GM10266 (cell line): ENCODE results near the gene TRIM47.
A peak's percentile ranks its signal among the peaks of the same experiment; 100 is the strongest.

Experiments
- DNase-seq: peaks from one replicate; pipeline ENCODE4 v3.0.0; 2012; ENCODE audit errors: extremely low spot score
- TF ChIP-seq, protein P1 (sequence below): IDR thresholded peaks from 2 replicates; pipeline ENCODE4 v1.5.1; 2012; ENCODE audit warnings: mild to moderate bottlenecking, low read depth; ENCODE audit not compliant: control insufficient read depth, insufficient read depth; ENCODE audit errors: missing control alignments

TRIM47 gene

DNA sequence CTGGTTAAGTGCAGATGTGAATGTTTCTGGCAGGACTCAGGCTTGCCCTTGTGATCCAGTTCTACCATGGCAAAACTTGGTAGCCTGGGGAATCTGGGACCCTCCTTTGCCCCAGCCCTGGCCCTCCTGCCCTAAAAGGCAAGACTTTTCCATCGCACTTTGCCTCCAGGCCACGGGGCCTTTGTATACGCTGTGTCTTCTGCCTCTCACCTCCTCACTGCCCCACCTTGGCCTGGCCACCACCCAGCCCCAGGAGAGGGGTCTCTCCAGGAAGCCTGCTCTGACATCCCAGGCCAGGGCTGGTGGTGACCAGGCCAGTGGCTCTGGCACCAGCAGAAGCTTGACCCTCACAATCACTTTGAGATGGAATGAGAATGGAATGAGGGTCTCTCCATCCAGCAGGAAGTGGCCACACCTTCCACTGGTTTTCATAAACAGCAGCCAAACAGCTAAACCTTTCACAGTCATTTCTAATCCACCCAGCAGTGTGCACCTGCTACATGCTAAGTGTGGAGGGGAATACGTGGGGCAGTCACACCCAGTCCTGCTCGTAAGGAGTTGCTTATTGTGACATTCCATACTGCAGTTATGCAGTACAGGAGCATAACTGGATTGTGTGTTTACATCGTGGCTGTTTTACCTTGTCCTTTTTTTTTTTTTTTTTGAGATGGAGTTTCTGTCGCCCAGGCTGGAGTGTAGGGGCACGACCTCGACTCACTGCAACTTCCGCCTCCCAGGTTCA is 27.9 kb upstream of the TRIM47 start:
- DNase-seq = no peak
- TF ChIP-seq, protein P1, sequence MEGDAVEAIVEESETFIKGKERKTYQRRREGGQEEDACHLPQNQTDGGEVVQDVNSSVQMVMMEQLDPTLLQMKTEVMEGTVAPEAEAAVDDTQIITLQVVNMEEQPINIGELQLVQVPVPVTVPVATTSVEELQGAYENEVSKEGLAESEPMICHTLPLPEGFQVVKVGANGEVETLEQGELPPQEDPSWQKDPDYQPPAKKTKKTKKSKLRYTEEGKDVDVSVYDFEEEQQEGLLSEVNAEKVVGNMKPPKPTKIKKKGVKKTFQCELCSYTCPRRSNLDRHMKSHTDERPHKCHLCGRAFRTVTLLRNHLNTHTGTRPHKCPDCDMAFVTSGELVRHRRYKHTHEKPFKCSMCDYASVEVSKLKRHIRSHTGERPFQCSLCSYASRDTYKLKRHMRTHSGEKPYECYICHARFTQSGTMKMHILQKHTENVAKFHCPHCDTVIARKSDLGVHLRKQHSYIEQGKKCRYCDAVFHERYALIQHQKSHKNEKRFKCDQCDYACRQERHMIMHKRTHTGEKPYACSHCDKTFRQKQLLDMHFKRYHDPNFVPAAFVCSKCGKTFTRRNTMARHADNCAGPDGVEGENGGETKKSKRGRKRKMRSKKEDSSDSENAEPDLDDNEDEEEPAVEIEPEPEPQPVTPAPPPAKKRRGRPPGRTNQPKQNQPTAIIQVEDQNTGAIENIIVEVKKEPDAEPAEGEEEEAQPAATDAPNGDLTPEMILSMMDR = no peak

GRCh38 chr17:75904749-75905521 is 26.6 kb upstream of the TRIM47 start, which contains the start of gene MRPL38:
TSS of gene MRPL38 (minus strand) at chr17:75904884. CDS start at chr17:75904875, 9 bp downstream.
- DNase-seq = peak; percentile 99
- TF ChIP-seq, protein P1 = peak; percentile 95

DNA sequence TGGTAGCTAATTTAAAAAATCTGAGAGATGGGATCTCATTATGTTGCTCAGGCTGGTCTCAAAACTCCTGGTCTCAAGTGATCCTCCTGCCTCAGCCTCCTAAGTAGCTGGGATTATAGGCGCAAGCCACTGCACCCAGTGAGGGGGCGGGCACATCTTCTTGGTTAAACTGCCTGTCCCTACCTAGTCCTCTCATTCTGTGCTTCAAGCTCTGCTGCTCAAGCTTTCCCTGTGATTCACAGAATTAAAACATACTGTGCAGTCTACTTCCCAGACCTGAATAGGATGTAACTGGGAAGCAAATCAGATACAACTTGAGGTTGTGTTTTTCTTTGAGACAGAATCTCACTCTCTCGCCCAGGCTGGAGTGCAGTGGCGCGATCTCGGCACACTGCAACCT is 24.0 kb upstream of the TRIM47 start:
- TF ChIP-seq, protein P1 = no peak
- DNase-seq = no peak

DNA sequence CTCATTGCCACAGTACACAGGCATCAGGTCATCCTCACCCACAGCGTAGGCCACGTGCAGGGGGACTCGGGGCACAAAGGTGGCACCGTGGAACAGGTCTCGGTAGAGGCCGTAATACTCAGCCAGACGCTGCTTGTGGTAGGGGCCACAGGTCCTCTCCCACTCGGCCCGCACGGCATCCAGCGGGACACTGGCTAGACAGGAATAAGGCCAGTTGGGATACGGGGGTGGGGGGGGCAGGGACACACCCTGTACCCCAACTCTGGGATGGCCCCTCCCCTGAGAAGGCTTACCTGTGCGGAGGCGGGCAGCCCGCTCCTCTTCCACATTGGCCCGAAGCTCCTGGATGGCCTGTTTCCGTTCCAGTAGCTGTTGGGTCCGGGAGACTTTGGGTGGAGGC is 23.3 kb upstream of the TRIM47 start:
- no peak for DNase-seq
- TF ChIP-seq, protein P1 = no peak

GRCh38 chr17:75900691-75901533 is 22.5 kb upstream of the TRIM47 start:
- TF ChIP-seq, protein P1 = no peak
- DNase-seq = no peak

- TF ChIP-seq, protein P1 = no peak
- no peak for DNase-seq
These were observed 21.5 kb upstream of the TRIM47 start for GRCh38 chr17:75899767-75900468.
